H9 (cell line): Measurements from ENCODE around the gene NNT. TPM values are rescaled to one million over a fixed set of nuclear protein-coding genes. Genes with fewer than 3 reads are reported as not detected.

Experiments used
- DNase-seq: peaks from one replicate; pipeline ENCODE4 v3.0.0-alpha.2; 2017
- H2AFZ ChIP-seq: one replicate; pipeline ENCODE4 v1.6.1; 2013; ENCODE audit warnings: mild to moderate bottlenecking, low read length, control low read depth, moderate library complexity
- H2AK5ac ChIP-seq: 2 replicates; pipeline ENCODE4 v1.6.1; 2013; ENCODE audit warnings: low read length, control low read depth, mixed read lengths; ENCODE audit not compliant: insufficient read length
- H2BK120ac ChIP-seq: one replicate; pipeline ENCODE4 v1.6.1; 2013; ENCODE audit warnings: low read depth, mild to moderate bottlenecking, low read length, control low read depth, inconsistent platforms; ENCODE audit not compliant: poor library complexity, severe bottlenecking
- H2BK12ac ChIP-seq: 2 replicates; pipeline ENCODE4 v1.6.1; 2013; ENCODE audit warnings: low read length, control low read depth, mixed read lengths, low read depth; ENCODE audit not compliant: insufficient read length
- H2BK15ac ChIP-seq: 2 replicates; pipeline ENCODE4 v1.6.1; 2013; ENCODE audit warnings: low read depth, low read length, control low read depth
- H2BK20ac ChIP-seq: one replicate; pipeline ENCODE4 v1.6.1; 2013; ENCODE audit warnings: low read depth, mild to moderate bottlenecking, low read length, control low read depth, inconsistent platforms; ENCODE audit not compliant: poor library complexity, severe bottlenecking
- H2BK5ac ChIP-seq: 2 replicates; pipeline ENCODE4 v1.6.1; 2013; ENCODE audit warnings: low read length, control low read depth, mixed read lengths; ENCODE audit not compliant: insufficient read length
- H3K14ac ChIP-seq: 2 replicates; pipeline ENCODE4 v1.6.1; 2013; ENCODE audit warnings: low read length, control low read depth; ENCODE audit not compliant: insufficient read depth
- H3K18ac ChIP-seq: 2 replicates; pipeline ENCODE4 v1.6.1; 2013; ENCODE audit warnings: low read depth, mild to moderate bottlenecking, mixed read lengths, low read length, control low read depth; ENCODE audit not compliant: insufficient read length
- H3K23ac ChIP-seq: 2 replicates; pipeline ENCODE4 v1.6.1; 2013; ENCODE audit warnings: low read length, control low read depth, mixed read lengths, low read depth; ENCODE audit not compliant: insufficient read length
- H3K23me2 ChIP-seq: 2 replicates; pipeline ENCODE4 v1.6.1; 2013; ENCODE audit warnings: low read depth, mild to moderate bottlenecking, mixed read lengths, low read length, control low read depth; ENCODE audit not compliant: insufficient read length, poor library complexity, severe bottlenecking
- H3K27ac ChIP-seq: 2 replicates; pipeline ENCODE4 v1.5.1; 2013; ENCODE audit warnings: low read length, control low read depth, mixed read lengths, low read depth; ENCODE audit not compliant: insufficient read length
- H3K27me3 ChIP-seq: 2 replicates; pipeline ENCODE4 v1.6.1; 2013; ENCODE audit warnings: low read length, control low read depth, inconsistent platforms; ENCODE audit not compliant: insufficient read depth
- H3K4ac ChIP-seq: 2 replicates; pipeline ENCODE4 v1.6.1; 2013; ENCODE audit warnings: low read depth, mild to moderate bottlenecking, control low read depth, inconsistent platforms, low read length, moderate library complexity
- H3K4me1 ChIP-seq: 2 replicates; pipeline ENCODE4 v1.6.1; 2013; ENCODE audit warnings: low read length, control low read depth, inconsistent platforms; ENCODE audit not compliant: insufficient read depth
- H3K4me2 ChIP-seq: 2 replicates; pipeline ENCODE4 v1.6.1; 2013; ENCODE audit warnings: low read length, control low read depth, mixed read lengths; ENCODE audit not compliant: insufficient read length, insufficient read depth
- H3K56ac ChIP-seq: 2 replicates; pipeline ENCODE4 v1.6.1; 2013; ENCODE audit warnings: low read depth, mild to moderate bottlenecking, mixed read lengths, low read length, control low read depth; ENCODE audit not compliant: insufficient read length
- H3K79me1 ChIP-seq: 2 replicates; pipeline ENCODE4 v1.6.1; 2013; ENCODE audit warnings: low read depth, mild to moderate bottlenecking, moderate library complexity, low read length, control low read depth, inconsistent platforms; ENCODE audit not compliant: insufficient read depth, poor library complexity, severe bottlenecking
- H3K79me2 ChIP-seq: 2 replicates; pipeline ENCODE4 v1.6.1; 2013; ENCODE audit warnings: low read length, control low read depth, inconsistent platforms; ENCODE audit not compliant: insufficient read depth
- H3K9ac ChIP-seq: 2 replicates; pipeline ENCODE4 v1.6.1; 2013; ENCODE audit warnings: low read length, control low read depth, mixed read lengths; ENCODE audit not compliant: insufficient read length; ENCODE audit errors: extremely low read depth
- H3K9me3 ChIP-seq: one replicate; pipeline ENCODE4 v1.6.1; 2013; ENCODE audit warnings: low read depth, low read length, inconsistent platforms; ENCODE audit not compliant: control insufficient read depth
- H3T11ph ChIP-seq: one replicate; pipeline ENCODE4 v1.6.1; 2013; ENCODE audit warnings: mild to moderate bottlenecking, low read length, control low read depth, inconsistent platforms
- H4K20me1 ChIP-seq: one replicate; pipeline ENCODE4 v1.6.1; 2013; ENCODE audit not compliant: control insufficient read depth, insufficient read length, insufficient read depth
- H4K5ac ChIP-seq: 2 replicates; pipeline ENCODE4 v1.6.1; 2013; ENCODE audit warnings: low read depth, mild to moderate bottlenecking, mixed read lengths, low read length, control low read depth; ENCODE audit not compliant: insufficient read length
- H4K8ac ChIP-seq: replicated peaks from 2 replicates; pipeline ENCODE4 v1.6.1; 2013; ENCODE audit warnings: low read length, control low read depth, mixed read lengths, low read depth; ENCODE audit not compliant: insufficient read length
- H4K91ac ChIP-seq: 2 replicates; pipeline ENCODE4 v1.6.1; 2013; ENCODE audit warnings: low read depth, mild to moderate bottlenecking, moderate library complexity, mixed read lengths, low read length, control low read depth; ENCODE audit not compliant: insufficient read length
- H3K27ac Mint-ChIP-seq, 3 experiments: 2 replicates in 2 of 3; 3 replicates in 1 of 3; pipeline ENCODE4 v1.8.0; 2020 to 2021; ENCODE audit warnings: mixed read lengths in 3 of 3, mild to moderate bottlenecking in 1 of 3, moderate library complexity in 1 of 3
- H3K27me3 Mint-ChIP-seq: 2 replicates; pipeline ENCODE4 v1.8.0; 2021; ENCODE audit warnings: low read depth, mild to moderate bottlenecking, moderate library complexity, mixed read lengths
- H3K36me3 Mint-ChIP-seq, 3 experiments: 2 replicates in 2 of 3; 3 replicates in 1 of 3; pipeline ENCODE4 v1.8.0; 2020 to 2021; ENCODE audit warnings: low read depth in 3 of 3, mixed read lengths in 3 of 3; ENCODE audit not compliant: insufficient read depth in 1 of 3
- H3K4me1 Mint-ChIP-seq, 2 experiments: 2 replicates each; pipeline ENCODE4 v1.8.0; 2020; ENCODE audit warnings: mixed read lengths in 2 of 2
- H3K4me3 Mint-ChIP-seq, 2 experiments: 2 replicates in 1 of 2; 3 replicates in 1 of 2; pipeline ENCODE4 v1.8.0; 2020 to 2021; ENCODE audit warnings: mild to moderate bottlenecking in 2 of 2, mixed read lengths in 2 of 2, moderate library complexity in 1 of 2
- H3K9me3 Mint-ChIP-seq, 2 experiments: 2 replicates in 1 of 2; 3 replicates in 1 of 2; pipeline ENCODE4 v1.8.0; 2020; ENCODE audit warnings: mild to moderate bottlenecking in 2 of 2, mixed read lengths in 2 of 2, moderate library complexity in 1 of 2
- CTCF ChIP-seq: fragments of 200-600 bp; sonication (generic); conservative IDR thresholded peaks from 3 replicates; pipeline ENCODE4 v1.8.0; 2021; ENCODE audit warnings: antibody characterized with exemption, mild to moderate bottlenecking
- total RNA-seq: library from RNA; stranded (reverse); gene quantifications from 2 replicates; pipeline ENCODE4 v1.2.1, GENCODE V29; 2021

Gene NNT
- total RNA-seq, 1 experiment from 2014 or later, result 27.6 TPM

- Histone ChIP-seq H2BK120ac (no peak overlapping the region), H4K91ac (no peak overlapping the region), H4K8ac (no peak overlapping the region), H4K20me1 (no peaks in the 10 kb centered on the region), H3K27ac (no peak overlapping the region), H3K23me2 (no peaks in the 10 kb centered on the region), H2AFZ (no peak overlapping the region), H3K23ac (no peak overlapping the region), H3K14ac (no peak overlapping the region), H3K9me3 (no peaks in the 10 kb centered on the region), H3K4me2 (no peak overlapping the region), H4K5ac (no peak overlapping the region), H3K56ac (no peak overlapping the region), H2BK15ac (no peak overlapping the region), H2AK5ac (no peak overlapping the region), H3K79me2 (no peaks in the 10 kb centered on the region), H3K27me3 (no peaks in the 10 kb centered on the region), H3T11ph (no peak overlapping the region), H2BK5ac (no peak overlapping the region), H3K9ac (no peak overlapping the region), H2BK20ac (no peak overlapping the region), H3K4me1 (no peaks in the 10 kb centered on the region), H3K18ac (no peak overlapping the region), H3K79me1 (no peaks in the 10 kb centered on the region), H3K4ac (no peak overlapping the region), H2BK12ac (no peak overlapping the region)
- H3K27ac Mint-ChIP-seq, result no peak overlapping the region
- H3K36me3 Mint-ChIP-seq, result no peaks in the 10 kb centered on the region; a peak in 1 of 7 replicates
- no peaks in the 10 kb centered on the region for H3K9me3 Mint-ChIP-seq
- no peak for DNase-seq
- no peak for TF ChIP-seq CTCF
- H3K27me3 Mint-ChIP-seq, result no peaks in the 10 kb centered on the region
- H3K4me1 Mint-ChIP-seq, result peaks cover 3 to 4% of the 10 kb centered on the region in 2 experiments; a peak in 1 of 4 replicates
- no peak overlapping the region for H3K4me3 Mint-ChIP-seq
Measured at GRCh38 chr5:43638546-43638945, 35.6 kb downstream of the NNT start.
